Calu3 (cell line): ENCODE data around the gene TBKBP1. TPM values are rescaled to one million over a fixed set of nuclear protein-coding genes. Genes with fewer than 3 reads are reported as not detected.

ENCODE experiments used
- BruUV-seq: library from RNA; stranded (reverse); fragments of 400-500 nt; replicated peaks from 2 replicates; lab custom pipeline; 2021; lab: Mats Ljungman, UMichigan
- CTCF ChIA-PET: fragments of 300-600 bp; sonication (Branson Sonifier 250); formaldehyde crosslinking; loops from one replicate; lab custom pipeline; 2022; ENCODE audit warnings: antibody characterized with exemption; lab: Charles Lee
- DNase-seq: peaks from one replicate; pipeline ENCODE4 v3.0.0; 2022
- H3K27ac Mint-ChIP-seq: one replicate; pipeline ENCODE4 v1.8.0; 2022; ENCODE audit warnings: mixed read lengths; ENCODE audit not compliant: unreplicated experiment
- H3K27me3 Mint-ChIP-seq: one replicate; pipeline ENCODE4 v1.8.0; 2022; ENCODE audit warnings: mixed read lengths; ENCODE audit not compliant: unreplicated experiment
- H3K36me3 Mint-ChIP-seq: one replicate; pipeline ENCODE4 v1.8.0; 2022; ENCODE audit warnings: mild to moderate bottlenecking, moderate library complexity, mixed read lengths; ENCODE audit not compliant: insufficient read depth, unreplicated experiment
- H3K4me1 Mint-ChIP-seq: one replicate; pipeline ENCODE4 v1.8.0; 2022; ENCODE audit warnings: mild to moderate bottlenecking, low read depth, mixed read lengths; ENCODE audit not compliant: unreplicated experiment
- H3K4me3 Mint-ChIP-seq: one replicate; pipeline ENCODE4 v1.8.0; 2022; ENCODE audit warnings: mild to moderate bottlenecking, low read depth, moderate library complexity, mixed read lengths; ENCODE audit not compliant: unreplicated experiment
- H3K9me3 Mint-ChIP-seq: one replicate; pipeline ENCODE4 v1.8.0; 2022; ENCODE audit warnings: low read depth, mixed read lengths; ENCODE audit not compliant: unreplicated experiment
- CTCF ChIP-seq: fragments of 200-600 bp; IDR thresholded peaks from one replicate; pipeline ENCODE4 v1.8.0; 2022; ENCODE audit warnings: antibody characterized with exemption; ENCODE audit not compliant: unreplicated experiment
- intact Hi-C: fragments of 100-400 bp; cut with micrococcal nuclease; formaldehyde crosslinking; loops from one replicate; pipeline ENCODE4 v1.10.0; 2022; ENCODE audit not compliant: unreplicated experiment
- total RNA-seq: library from RNA; stranded (reverse); gene quantifications from 2 replicates; pipeline ENCODE4 v1.2.3, GENCODE V29; 2022

Gene TBKBP1
- total RNA-seq, 1 experiment from 2014 or later, result 6.4 TPM

- CTCF ChIA-PET, result no interaction called here
- Mint-ChIP-seq H3K36me3 (no peaks in the 10 kb centered on the region), H3K27me3 (peaks cover 100% of the 10 kb centered on the region), H3K4me3 (no peak overlapping the region), H3K4me1 (peaks cover 6% of the 10 kb centered on the region), H3K27ac (no peak overlapping the region), H3K9me3 (no peaks in the 10 kb centered on the region)
- DNase-seq, result no peak
- intact Hi-C loops, result no loop called here
- TF ChIP-seq CTCF, result no peak
- BruUV-seq, result no TSS peak
Measured at GRCh38 chr17:47730681-47731080, 36.7 kb downstream of the TBKBP1 start.

- Mint-ChIP-seq H3K9me3 (no peaks in the 10 kb centered on the region), H3K4me3 (no peak overlapping the region), H3K36me3 (no peaks in the 10 kb centered on the region), H3K27ac (no peak overlapping the region), H3K4me1 (peaks cover 6% of the 10 kb centered on the region), H3K27me3 (peaks cover 100% of the 10 kb centered on the region)
- no peak for DNase-seq
- intact Hi-C loops, result no loop called here
- BruUV-seq, result no TSS peak
- no peak for TF ChIP-seq CTCF
- CTCF ChIA-PET, result no interaction called here
Measured at GRCh38 chr17:47731396-47731795, 37.4 kb downstream of the TBKBP1 start.

- TF ChIP-seq CTCF, result no peak
- Mint-ChIP-seq H3K4me1 (peaks cover 6% of the 10 kb centered on the region), H3K27me3 (peaks cover 100% of the 10 kb centered on the region), H3K4me3 (peak overlapping the region; percentile 57), H3K36me3 (no peaks in the 10 kb centered on the region), H3K9me3 (no peaks in the 10 kb centered on the region), H3K27ac (no peak overlapping the region)
- no TSS peak for BruUV-seq
- DNase-seq, result no peak
- CTCF ChIA-PET, result interaction anchor here (0.5 to 1.5 kb wide), 9 partner anchors 8 to 118 kb away, joined by 3 to 8 read pairs (median 4); partner anchors contain the start of gene SP6
- intact Hi-C loops, result no loop called here
Measured at GRCh38 chr17:47732399-47733046, 38.6 kb downstream of the TBKBP1 start.

- no peaks in the 10 kb centered on the region for H3K36me3 Mint-ChIP-seq
- intact Hi-C loops, result no loop called here
- peaks cover 6% of the 10 kb centered on the region for H3K4me1 Mint-ChIP-seq
- H3K9me3 Mint-ChIP-seq, result no peaks in the 10 kb centered on the region
- no TSS peak for BruUV-seq
- CTCF ChIA-PET, result interaction anchor here (0.5 to 1.5 kb wide), 8 partner anchors 9 to 118 kb away, joined by 3 to 8 read pairs (median 4); partner anchors contain the start of gene SP6
- peak within 1 kb of the TSS; percentile 57 for H3K4me3 Mint-ChIP-seq
- no peak within 1 kb of the TSS for H3K27ac Mint-ChIP-seq
- TF ChIP-seq CTCF, result no peak
- peak; percentile 88 for DNase-seq
- peaks cover 96% of the 10 kb centered on the region for H3K27me3 Mint-ChIP-seq
Measured at GRCh38 chr17:47733047-47733673, 39.2 kb downstream of the TBKBP1 start, which contains the start of gene TBX21. Gene TBX21, plus strand, starts transcription at chr17:47733236. Its CDS starts 219 bp downstream, at chr17:47733455.
